Tibial artery (tissue), 4 donors: ENCODE data around the gene HDAC4.

Source experiments
- DNase-seq, 2 donors: peaks; one replicate each; pipeline ENCODE4 v3.0.0-alpha.2; 2019
- H3K27ac ChIP-seq, 2 donors: fragments of 200-600 bp; sonication (generic) in 1 of 2; 1 replicate in 1 of 2; 2 replicates in 1 of 2; pipeline ENCODE4 v1.5.1; 2018 to 2019; ENCODE audit warnings: mild to moderate bottlenecking in 1 of 2
- H3K27me3 ChIP-seq, 2 donors: fragments of 200-600 bp; sonication (generic) in 1 of 2; one replicate each; pipeline versions ENCODE4 v1.5.1 to v1.6.0; 2016 to 2019
- H3K36me3 ChIP-seq, 3 donors: fragments of 200-600 bp; sonication (generic) in 2 of 3; one replicate each; pipeline ENCODE4 v1.5.1; 2016 to 2019; ENCODE audit warnings: mild to moderate bottlenecking in 2 of 3
- H3K4me1 ChIP-seq, 4 donors: fragments of 200-600 bp; sonication (generic) in 2 of 4; 1 replicate in 3 of 4; 2 replicates in 1 of 4; pipeline ENCODE4 v1.5.1; 2016 to 2019
- H3K4me3 ChIP-seq, 2 donors: fragments of 200-600 bp; sonication (generic) in 1 of 2; 1 replicate in 1 of 2; 2 replicates in 1 of 2; pipeline ENCODE4 v1.5.1; 2018 to 2019; ENCODE audit warnings: mild to moderate bottlenecking in 2 of 2
- H3K9me3 ChIP-seq, 3 donors: fragments of 200-600 bp; sonication (generic) in 1 of 3; one replicate each; pipeline ENCODE4 v1.5.1; 2016 to 2019
- CTCF ChIP-seq, 2 experiments: fragments of 200-600 bp in 1 of 2; fragments of 450-650 bp in 1 of 2; IDR thresholded peaks; one replicate each; pipeline ENCODE4 v1.5.1; 2017 to 2019; ENCODE audit warnings: antibody characterized with exemption in 2 of 2, mild to moderate bottlenecking in 1 of 2, moderate library complexity in 1 of 2
- intact Hi-C: fragments of 100-400 bp; cut with DNase I; formaldehyde crosslinking; loops from one replicate; pipeline ENCODE4 v1.15.0; 2023; ENCODE audit warnings: low total_unique reads

The HDAC4 gene

GRCh38 chr2:239141021-239141760 is 259.6 kb downstream of the HDAC4 start:
- Histone ChIP-seq H3K36me3 (peaks cover 12 to 91% (median 65%) of the 10 kb centered on the region in 3 donors), H3K27ac (no peak overlapping the region), H3K27me3 (no peaks in the 10 kb centered on the region), H3K4me3 (no peak overlapping the region), H3K9me3 (no peaks in the 10 kb centered on the region), H3K4me1 (no peaks in the 10 kb centered on the region)
- intact Hi-C loops: no loop called here
- no peak for DNase-seq
- TF ChIP-seq CTCF (IDR thresholded peaks at IDR 0.05): no peak

GRCh38 chr2:239140346-239141020 is 260.3 kb downstream of the HDAC4 start:
- Histone ChIP-seq H3K4me3 (no peak overlapping the region), H3K4me1 (no peaks in the 10 kb centered on the region), H3K27ac (no peak overlapping the region), H3K36me3 (peaks cover 12 to 91% (median 72%) of the 10 kb centered on the region in 3 donors), H3K27me3 (no peaks in the 10 kb centered on the region), H3K9me3 (no peaks in the 10 kb centered on the region)
- TF ChIP-seq CTCF (IDR thresholded peaks at IDR 0.05): no peak
- DNase-seq: no peak
- intact Hi-C loops: no loop called here

- Histone ChIP-seq H3K4me1 (no peaks in the 10 kb centered on the region), H3K4me3 (no peak overlapping the region), H3K36me3 (peaks cover 13 to 85% (median 72%) of the 10 kb centered on the region in 3 donors), H3K27ac (no peak overlapping the region), H3K27me3 (no peaks in the 10 kb centered on the region), H3K9me3 (no peaks in the 10 kb centered on the region)
- no peak for TF ChIP-seq CTCF (IDR thresholded peaks at IDR 0.05)
- DNase-seq: no peak
- intact Hi-C loops: no loop called here
These were observed 261.3 kb downstream of the HDAC4 start for GRCh38 chr2:239139566-239139965.

- Histone ChIP-seq H3K36me3 (peaks cover 18 to 85% (median 72%) of the 10 kb centered on the region in 3 donors), H3K27ac (no peak overlapping the region), H3K4me3 (no peak overlapping the region), H3K4me1 (no peaks in the 10 kb centered on the region), H3K9me3 (no peaks in the 10 kb centered on the region), H3K27me3 (no peaks in the 10 kb centered on the region)
- intact Hi-C loops: no loop called here
- no peak for TF ChIP-seq CTCF (IDR thresholded peaks at IDR 0.05)
- no peak for DNase-seq
These were observed 261.7 kb downstream of the HDAC4 start for GRCh38 chr2:239139101-239139500.

- Histone ChIP-seq H3K4me1 (no peaks in the 10 kb centered on the region), H3K27me3 (no peaks in the 10 kb centered on the region), H3K9me3 (no peaks in the 10 kb centered on the region), H3K27ac (no peak overlapping the region), H3K4me3 (no peak overlapping the region), H3K36me3 (peaks cover 23 to 85% (median 75%) of the 10 kb centered on the region in 3 donors)
- no peak for TF ChIP-seq CTCF (IDR thresholded peaks at IDR 0.05)
- DNase-seq: no peak
- intact Hi-C loops: no loop called here
These were observed 262.2 kb downstream of the HDAC4 start for GRCh38 chr2:239138610-239139009.
